ENCODE measurements around the gene OR51B5. TPM values are rescaled to one million over a fixed set of nuclear protein-coding genes. Genes with fewer than 3 reads are reported as not detected.
A peak's percentile ranks its signal among the peaks of the same experiment; 100 is the strongest.
"Not testable (repeated sequence)": the region's sequence is repeated elsewhere in the genome, so short reads cannot be mapped to it uniquely, and the experiment has no call there.

The OR51B5 gene
- total and polyA plus RNA-seq, 2 of the 4 experiments (the other 2 are of a cell fraction): 0.09 to 0.54 TPM

DNA sequence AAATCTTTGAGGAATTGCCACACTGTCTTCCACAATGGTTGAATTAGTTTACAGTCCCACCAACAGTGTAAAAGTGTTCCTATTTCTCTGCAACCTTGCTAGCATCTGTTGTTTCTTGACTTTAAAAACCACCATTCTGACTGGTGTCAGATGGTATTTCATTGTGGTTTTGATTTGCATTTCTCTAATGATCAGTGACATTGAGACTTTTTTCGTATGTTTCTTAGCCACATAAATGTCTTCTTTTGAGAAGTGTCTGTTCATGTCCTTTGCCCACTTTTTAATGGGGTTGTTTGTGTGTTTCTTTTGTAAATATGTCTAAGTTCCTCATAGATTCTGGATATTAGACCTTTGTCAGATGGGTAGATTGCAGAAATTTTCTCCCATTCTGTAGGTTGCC, 6.1 kb downstream of the OR51B5 start:
- not testable (repeated sequence) for H3K79me1 ChIP-seq (ENCODE audit: low read depth in 1 of 2, low read length in 2 of 2)

More for the DNA sequence above, 6.1 kb downstream of the OR51B5 start:
- Histone ChIP-seq H4K5ac (ENCODE audit: low read depth, low read length) (peak overlapping the region; percentile 45; the same call in 1 of the 2 replicates), H2BK5ac (ENCODE audit: low read depth, low read length, poor library complexity, severe bottlenecking) (peak overlapping the region; percentile 95), H2BK20ac (ENCODE audit: low read depth, low read length) (0 out of 2 replicates have a peak overlapping the region, but pooled peaks have one; percentile 48), H2BK120ac (ENCODE audit: low read depth, low read length) (0 out of 2 replicates have a peak overlapping the region, but pooled peaks have one; percentile 93), H3K18ac (ENCODE audit: low read depth, low read length) (peak overlapping the region; percentile 94; the same call in 1 of the 2 replicates), H3K4me1 (ENCODE audit: control insufficient read depth, insufficient read depth, low read length) (peaks cover 14% of the 10 kb centered on the region)
- no CpG with 5 or more reads among the region's 1 CpG for WGBS, 2 experiments (ENCODE audit: extremely low coverage in 2 of 2, insufficient read length in 1 of 2)
- H3K4me3 ChIP-seq (ENCODE audit: insufficient read depth, low read depth, low read length); dilution Hi-C loops (cut with HindIII; ENCODE audit: low sequenced_read_pairs, unreplicated experiment); in situ Hi-C loops (cut with MboI; ENCODE audit: low sequenced_read_pairs); H3K27me3 ChIP-seq (ENCODE audit: control insufficient read depth, insufficient read depth, low read length); H3K9me1 ChIP-seq (ENCODE audit: insufficient read depth, low read length); H2AK5ac ChIP-seq (ENCODE audit: low read depth, low read length); H3K23ac ChIP-seq (ENCODE audit: low read depth, low read length); BruUV-seq (replicated peaks); H3K9me3 ChIP-seq (ENCODE audit: control insufficient read depth, insufficient read depth, low read length); intact Hi-C loops (cut with micrococcal nuclease); H3K4me2 ChIP-seq (ENCODE audit: low read depth, low read length); H2AK9ac ChIP-seq (replicated peaks; ENCODE audit: low read depth, low read length, poor library complexity); H3K36me3 ChIP-seq (ENCODE audit: control insufficient read depth, insufficient read depth, low read length); H3K9ac ChIP-seq (ENCODE audit: low read depth, low read length); H4K20me1 ChIP-seq (ENCODE audit: insufficient read depth, low read length); DNase-seq; H3K27ac ChIP-seq (ENCODE audit: insufficient read depth, low read length); H3K14ac ChIP-seq (replicated peaks; ENCODE audit: low read depth, low read length); H3K56ac ChIP-seq (ENCODE audit: extremely low read depth, insufficient read depth, low read length); CTCF ChIA-PET; H2AFZ ChIP-seq (replicated peaks; ENCODE audit: low read length, poor library complexity); H2BK15ac ChIP-seq (ENCODE audit: low read depth, low read length); ATAC-seq (ENCODE audit: low read depth); H3K4ac ChIP-seq (ENCODE audit: low read depth, low read length); H4K8ac ChIP-seq (ENCODE audit: low read depth in 2 of 2, low read length in 2 of 2); H4K91ac ChIP-seq (ENCODE audit: insufficient read depth, low read depth, low read length); POLR2A ChIA-PET (ENCODE audit: unreplicated experiment): not testable (repeated sequence)
